B cell (primary cell): ENCODE results near the gene EDDM13. TPM values are rescaled to one million over a fixed set of nuclear protein-coding genes. Genes with fewer than 3 reads are reported as not detected.

Experiments used
- ATAC-seq: fragments of 200-7000 bp; cut with Tn5 transposase; one replicate; pipeline ENCODE4 v1.10.0; 2021; ENCODE audit warnings: low read depth, mild to moderate bottlenecking, moderate number of reproducible peaks, moderate library complexity
- CTCF ChIA-PET: fragments of 350-600 bp; sonication (Branson Sonifier 250); formaldehyde crosslinking; loops from one replicate; lab custom pipeline; 2021; ENCODE audit warnings: antibody characterized with exemption, inconsistent platforms; lab: Charles Lee
- POLR2A ChIA-PET: fragments of 350-600 bp; sonication (Branson Sonifier 250); formaldehyde crosslinking; loops from one replicate; lab custom pipeline; 2021; ENCODE audit warnings: antibody characterized with exemption; lab: Charles Lee
- DNase-seq: peaks from one replicate; pipeline ENCODE4 v3.0.0; 2013
- H2AFZ ChIP-seq: 2 replicates; pipeline ENCODE4 v1.6.1; 2012; ENCODE audit warnings: mild to moderate bottlenecking, low read depth, low read length; ENCODE audit not compliant: insufficient read depth, poor library complexity, severe bottlenecking
- H3K27ac ChIP-seq, 2 donors: 1 replicate in 1 of 2; 2 replicates in 1 of 2; pipeline ENCODE4 v1.5.1; 2012 to 2013; ENCODE audit warnings: low read length in 2 of 2, mild to moderate bottlenecking in 2 of 2, moderate library complexity in 1 of 2
- H3K27me3 ChIP-seq, 4 experiments: fragments of 200-600 bp in 1 of 4; sonication (generic) in 1 of 4; replicated peaks in 1 of 4; 1 replicate in 2 of 4; 2 replicates in 2 of 4; pipeline versions ENCODE4 v1.6.1 to v1.7.0; 2013 to 2016; ENCODE audit warnings: low read length in 3 of 4, mild to moderate bottlenecking in 2 of 4, mixed read lengths in 1 of 4, moderate library complexity in 1 of 4; ENCODE audit not compliant: insufficient read depth in 4 of 4, control insufficient read depth in 3 of 4; ENCODE audit errors: control extremely low read depth in 1 of 4
- H3K36me3 ChIP-seq, 2 experiments: replicated peaks in 1 of 2; 1 replicate in 1 of 2; 2 replicates in 1 of 2; pipeline versions ENCODE4 v1.6.1 to v1.7.1; 2013; ENCODE audit warnings: low read length in 1 of 2; ENCODE audit not compliant: insufficient read depth in 2 of 2, control insufficient read depth in 1 of 2; ENCODE audit errors: control extremely low read depth in 1 of 2, extremely low read depth in 1 of 2
- H3K4me1 ChIP-seq, 2 donors: fragments of 200-600 bp in 1 of 2; sonication (generic) in 1 of 2; 1 replicate in 1 of 2; 2 replicates in 1 of 2; pipeline versions ENCODE4 v1.5.1 to v1.6.1; 2013 to 2017; ENCODE audit warnings: low read length in 2 of 2; ENCODE audit not compliant: control insufficient read depth in 2 of 2, insufficient read depth in 2 of 2
- H3K4me2 ChIP-seq: replicated peaks from 2 replicates; pipeline ENCODE3; 2012; ENCODE audit warnings: mild to moderate bottlenecking, low read depth, low read length; ENCODE audit not compliant: poor library complexity, severe bottlenecking
- H3K4me3 ChIP-seq, 5 experiments: fragments of 200-600 bp in 1 of 5; sonication (generic) in 1 of 5; 1 replicate in 3 of 5; 2 replicates in 2 of 5; pipeline versions ENCODE4 v1.5.1 to v1.7.0; 2011 to 2016; ENCODE audit warnings: low read length in 4 of 5, mild to moderate bottlenecking in 4 of 5, low read depth in 2 of 5, control low read depth in 1 of 5, moderate library complexity in 1 of 5; ENCODE audit not compliant: insufficient read depth in 1 of 5; ENCODE audit errors: control extremely low read depth in 1 of 5, extremely low read depth in 1 of 5
- H3K79me2 ChIP-seq: fragments of 200-600 bp; sonication (generic); one replicate; pipeline ENCODE4 v1.6.0; 2016; ENCODE audit warnings: low read length; ENCODE audit not compliant: control insufficient read depth, insufficient read depth
- H3K9ac ChIP-seq: fragments of 200-600 bp; sonication (generic); 2 replicates; pipeline ENCODE4 v1.6.1; 2017; ENCODE audit warnings: mild to moderate bottlenecking, low read length, moderate library complexity
- H3K9me3 ChIP-seq, 3 donors: one replicate each; pipeline versions ENCODE4 v1.6.1 to v1.7.1; 2013; ENCODE audit warnings: low read length in 2 of 3; ENCODE audit not compliant: control insufficient read depth in 2 of 3, insufficient read depth in 1 of 3; ENCODE audit errors: control extremely low read depth in 1 of 3
- H4K20me1 ChIP-seq: 2 replicates; pipeline ENCODE4 v1.6.0; 2012; ENCODE audit warnings: mild to moderate bottlenecking, low read length; ENCODE audit not compliant: insufficient read depth, control insufficient read depth, poor library complexity, severe bottlenecking
- H3K27ac Mint-ChIP-seq: one replicate; pipeline ENCODE4 v1.8.0; 2021; ENCODE audit warnings: mixed read lengths
- H3K27me3 Mint-ChIP-seq: one replicate; pipeline ENCODE4 v1.8.0; 2021; ENCODE audit warnings: mixed read lengths
- H3K4me1 Mint-ChIP-seq: one replicate; pipeline ENCODE4 v1.8.0; 2021; ENCODE audit warnings: mixed read lengths
- H3K4me3 Mint-ChIP-seq: one replicate; pipeline ENCODE4 v1.8.0; 2021; ENCODE audit warnings: mixed read lengths
- H3K9me3 Mint-ChIP-seq: one replicate; pipeline ENCODE4 v1.8.0; 2022; ENCODE audit warnings: mixed read lengths; ENCODE audit not compliant: insufficient read depth
- EZH2 ChIP-seq: IDR thresholded peaks from 2 replicates; pipeline ENCODE4 v1.6.1; 2012; ENCODE audit warnings: borderline replicate concordance, low read depth, mild to moderate bottlenecking, moderate library complexity, low read length; ENCODE audit not compliant: insufficient read depth, poor library complexity, severe bottlenecking
- WGBS: methylation state at CpG from one replicate; pipeline ENCODE4 v1.1.5; 2013; ENCODE audit warnings: missing lambda C conversion rate; ENCODE audit not compliant: insufficient coverage; 5-methylcytosine and 5-hydroxymethylcytosine counted together
- intact Hi-C: fragments of 100-400 bp; cut with micrococcal nuclease; formaldehyde crosslinking; loops from one replicate; pipeline ENCODE4 v1.10.0; 2022
- polyA plus RNA-seq: library from polyadenylated mRNA; depleted of rRNA; stranded (reverse); fragments of >200 nt; gene quantifications from 2 replicates; pipeline ENCODE4 v1.2.3, GENCODE V29; 2012
- total RNA-seq, 2 donors: library from RNA; stranded (reverse); fragments of 120-200 nt in 1 of 2; gene quantifications; 1 replicate in 1 of 2; 2 replicates in 1 of 2; pipeline versions ENCODE4 v1.2.3 to v1.2.4, GENCODE V29; 2013 to 2022
- TF ChIP-seq, protein P1 (sequence below): fragments of 200-600 bp; IDR thresholded peaks from one replicate; pipeline ENCODE4 v1.8.0; 2022; ENCODE audit warnings: antibody characterized with exemption, mild to moderate bottlenecking

EDDM13 gene
- total and polyA plus RNA-seq, 2 donors (not counting 1 experiment from before 2014, with no cell fraction given), result not detected

- intact Hi-C loops, result loop anchor here (1.0 to 10.0 kb wide), 3 partner anchors 54 to 680 kb away; no protein-coding TSS in a partner anchor
- POLR2A ChIA-PET, result interaction anchor here (0.6 to 2.0 kb wide), 5 partner anchors 53 to 1534 kb away, joined by 3 to 9 read pairs (median 6); partner anchors contain the start of genes ZNF583, ZNF587 and ZNF787
- Histone ChIP-seq H4K20me1 (no peaks in the 10 kb centered on the region), H3K9ac (peak overlapping the region; percentile 95), H3K4me1 (peaks cover 12 to 13% of the 10 kb centered on the region in 2 donors), H3K9me3 (no peaks in the 10 kb centered on the region), H3K4me3 (peak overlapping the region; percentile 67 to 84 (median 80)), H3K4me2 (peak overlapping the region; percentile 88), H3K27me3 (no peaks in the 10 kb centered on the region), H2AFZ (peak overlapping the region; percentile 85), H3K27ac (peak overlapping the region; percentile 95 to 99), H3K36me3 (peaks cover 0 to 6% of the 10 kb centered on the region in 2 experiments), H3K79me2 (no peaks in the 10 kb centered on the region)
- Mint-ChIP-seq H3K27me3 (no peaks in the 10 kb centered on the region), H3K4me3 (peak overlapping the region; percentile 95), H3K27ac (peak overlapping the region; percentile 94), H3K9me3 (no peaks in the 10 kb centered on the region), H3K4me1 (peaks cover 17% of the 10 kb centered on the region)
- under 1% methylated on average over 29 of the region's 37 CpGs for WGBS
- CTCF ChIA-PET, result interaction anchor here (1.0 to 1.6 kb wide), 6 partner anchors 18 to 249 kb away, joined by 3 to 8 read pairs (median 4); no protein-coding TSS in a partner anchor
- ATAC-seq (peak; percentile 84), DNase-seq (peak; percentile 97)
- no peak for TF ChIP-seq EZH2
- TF ChIP-seq, protein P1, sequence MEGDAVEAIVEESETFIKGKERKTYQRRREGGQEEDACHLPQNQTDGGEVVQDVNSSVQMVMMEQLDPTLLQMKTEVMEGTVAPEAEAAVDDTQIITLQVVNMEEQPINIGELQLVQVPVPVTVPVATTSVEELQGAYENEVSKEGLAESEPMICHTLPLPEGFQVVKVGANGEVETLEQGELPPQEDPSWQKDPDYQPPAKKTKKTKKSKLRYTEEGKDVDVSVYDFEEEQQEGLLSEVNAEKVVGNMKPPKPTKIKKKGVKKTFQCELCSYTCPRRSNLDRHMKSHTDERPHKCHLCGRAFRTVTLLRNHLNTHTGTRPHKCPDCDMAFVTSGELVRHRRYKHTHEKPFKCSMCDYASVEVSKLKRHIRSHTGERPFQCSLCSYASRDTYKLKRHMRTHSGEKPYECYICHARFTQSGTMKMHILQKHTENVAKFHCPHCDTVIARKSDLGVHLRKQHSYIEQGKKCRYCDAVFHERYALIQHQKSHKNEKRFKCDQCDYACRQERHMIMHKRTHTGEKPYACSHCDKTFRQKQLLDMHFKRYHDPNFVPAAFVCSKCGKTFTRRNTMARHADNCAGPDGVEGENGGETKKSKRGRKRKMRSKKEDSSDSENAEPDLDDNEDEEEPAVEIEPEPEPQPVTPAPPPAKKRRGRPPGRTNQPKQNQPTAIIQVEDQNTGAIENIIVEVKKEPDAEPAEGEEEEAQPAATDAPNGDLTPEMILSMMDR, result no peak
These were observed 42.7 kb downstream of the EDDM13 start for GRCh38 chr19:56315077-56315828.

GRCh38 chr19:56316728-56317127 is 44.2 kb downstream of the EDDM13 start:
- H4K20me1 ChIP-seq, result no peaks in the 10 kb centered on the region
- TF ChIP-seq, protein P1, result no peak
- TF ChIP-seq EZH2, result no peak
- H3K36me3 ChIP-seq, result no peaks in the 10 kb centered on the region
- intact Hi-C loops, result loop anchor here (10.0 kb wide), 1 partner anchor 682 kb away; no protein-coding TSS in a partner anchor
- no peak overlapping the region for H2AFZ ChIP-seq
- no peak overlapping the region for H3K4me3 ChIP-seq
- Mint-ChIP-seq H3K9me3 (no peaks in the 10 kb centered on the region), H3K4me3 (peak overlapping the region; percentile 32), H3K4me1 (peaks cover 18% of the 10 kb centered on the region), H3K27me3 (no peaks in the 10 kb centered on the region), H3K27ac (no peak overlapping the region)
- H3K79me2 ChIP-seq, result no peaks in the 10 kb centered on the region
- DNase-seq, result no peak
- H3K4me1 ChIP-seq, result peaks cover 12 to 16% of the 10 kb centered on the region in 2 donors
- H3K27ac ChIP-seq, result no peak overlapping the region
- no peaks in the 10 kb centered on the region for H3K27me3 ChIP-seq
- H3K9ac ChIP-seq, result no peak overlapping the region
- WGBS, result 100% methylated on average over 4 of the region's 5 CpGs
- no peak overlapping the region for H3K4me2 ChIP-seq
- no peaks in the 10 kb centered on the region for H3K9me3 ChIP-seq
- ATAC-seq, result no peak
- ChIA-PET POLR2A (no interaction called here), CTCF (interaction anchor here (1.3 kb wide), 1 partner anchor 63 kb away, joined by 3 read pairs; no protein-coding TSS in a partner anchor)
